Activated T-helper 17 cell treated with anti-CD3 and anti-CD28 coated beads, Interleukin-2, amount 50 U/mL, for 72 hours (primary cell): ENCODE measurements around the gene EDRF1. TPM values are rescaled to one million over a fixed set of nuclear protein-coding genes. Genes with fewer than 3 reads are reported as not detected.

Source experiments
- ATAC-seq: fragments of 150-1000 bp; cut with Tn5 transposase; replicated peaks from 2 replicates; pipeline ENCODE4 v1.10.0; 2021; ENCODE audit warnings: mild to moderate bottlenecking, moderate library complexity
- H3K27ac Mint-ChIP-seq: one replicate; pipeline ENCODE4 v1.8.0; 2022; ENCODE audit warnings: mixed read lengths
- H3K27me3 Mint-ChIP-seq: one replicate; pipeline ENCODE4 v1.8.0; 2022; ENCODE audit warnings: mixed read lengths
- H3K36me3 Mint-ChIP-seq: one replicate; pipeline ENCODE4 v1.8.0; 2022; ENCODE audit warnings: low read depth, mild to moderate bottlenecking, mixed read lengths
- H3K4me1 Mint-ChIP-seq: one replicate; pipeline ENCODE4 v1.8.0; 2022; ENCODE audit warnings: mixed read lengths
- H3K4me3 Mint-ChIP-seq: one replicate; pipeline ENCODE4 v1.8.0; 2022; ENCODE audit warnings: mild to moderate bottlenecking, mixed read lengths
- H3K9me3 Mint-ChIP-seq: one replicate; pipeline ENCODE4 v1.8.0; 2022; ENCODE audit warnings: mixed read lengths
- total RNA-seq, 2 donors: library from RNA; stranded (reverse); gene quantifications; one replicate each; pipeline ENCODE4 v1.2.3, GENCODE V29; 2022

EDRF1 gene
- 10 to 100 TPM; 35.9 to 38.0 TPM for total RNA-seq

GRCh38 chr10:125719173-125720001, at the start of gene EDRF1:
EDRF1 (plus strand) TSS chr10:125719709; CDS start chr10:125719808, 99 bp downstream.
- Mint-ChIP-seq H3K4me1 (peaks cover 5% of the 10 kb centered on the region), H3K27me3 (no peaks in the 10 kb centered on the region), H3K36me3 (peaks cover 52% of the 10 kb centered on the region), H3K9me3 (no peaks in the 10 kb centered on the region), H3K4me3 (peak within 1 kb of the TSS; percentile 95), H3K27ac (peak within 1 kb of the TSS; percentile 96)
- peak; percentile 97 for ATAC-seq

- Mint-ChIP-seq H3K27me3 (peaks cover 34% of the 10 kb centered on the region), H3K4me1 (no peaks in the 10 kb centered on the region), H3K9me3 (peaks cover 21% of the 10 kb centered on the region), H3K27ac (no peak overlapping the region), H3K36me3 (no peaks in the 10 kb centered on the region), H3K4me3 (no peak overlapping the region)
- no peak for ATAC-seq
These were observed 46.6 kb upstream of the EDRF1 start for GRCh38 chr10:125672884-125673283.

GRCh38 chr10:125679436-125679835, 40.1 kb upstream of the EDRF1 start:
- Mint-ChIP-seq H3K9me3 (peaks cover 12% of the 10 kb centered on the region), H3K27me3 (peaks cover 39% of the 10 kb centered on the region), H3K4me1 (no peaks in the 10 kb centered on the region), H3K4me3 (no peak overlapping the region), H3K27ac (no peak overlapping the region), H3K36me3 (no peaks in the 10 kb centered on the region)
- ATAC-seq = no peak

- H3K36me3 Mint-ChIP-seq = no peaks in the 10 kb centered on the region
- H3K4me1 Mint-ChIP-seq = no peaks in the 10 kb centered on the region
- H3K4me3 Mint-ChIP-seq = no peak within 1 kb of the TSS
- no peak within 1 kb of the TSS for H3K27ac Mint-ChIP-seq
- no peak for ATAC-seq
- H3K27me3 Mint-ChIP-seq = peaks cover 26% of the 10 kb centered on the region
- H3K9me3 Mint-ChIP-seq = peaks cover 3% of the 10 kb centered on the region
These were observed 36.4 kb upstream of the EDRF1 start, which contains the start of gene TEX36 for GRCh38 chr10:125683063-125683462. TEX36 (minus strand) TSS chr10:125683163; CDS start chr10:125682989, 174 bp downstream.

GRCh38 chr10:125683821-125684220, 35.7 kb upstream of the EDRF1 start:
- Mint-ChIP-seq H3K9me3 (no peaks in the 10 kb centered on the region), H3K27me3 (peaks cover 27% of the 10 kb centered on the region), H3K36me3 (no peaks in the 10 kb centered on the region), H3K4me3 (no peak overlapping the region), H3K4me1 (no peaks in the 10 kb centered on the region), H3K27ac (no peak overlapping the region)
- no peak for ATAC-seq

GRCh38 chr10:125684581-125684980, 34.9 kb upstream of the EDRF1 start:
- Mint-ChIP-seq H3K36me3 (no peaks in the 10 kb centered on the region), H3K4me1 (no peaks in the 10 kb centered on the region), H3K27me3 (peaks cover 27% of the 10 kb centered on the region), H3K4me3 (no peak overlapping the region), H3K27ac (no peak overlapping the region), H3K9me3 (no peaks in the 10 kb centered on the region)
- no peak for ATAC-seq

GRCh38 chr10:125687507-125688185, 31.9 kb upstream of the EDRF1 start:
- Mint-ChIP-seq H3K27me3 (peaks cover 16% of the 10 kb centered on the region), H3K9me3 (no peaks in the 10 kb centered on the region), H3K4me3 (no peak overlapping the region), H3K4me1 (no peaks in the 10 kb centered on the region), H3K36me3 (no peaks in the 10 kb centered on the region), H3K27ac (no peak overlapping the region)
- no peak for ATAC-seq

- Mint-ChIP-seq H3K27ac (no peak overlapping the region), H3K36me3 (no peaks in the 10 kb centered on the region), H3K9me3 (no peaks in the 10 kb centered on the region), H3K4me3 (no peak overlapping the region), H3K4me1 (no peaks in the 10 kb centered on the region), H3K27me3 (peaks cover 9% of the 10 kb centered on the region)
- no peak for ATAC-seq
These were observed 29.4 kb upstream of the EDRF1 start for GRCh38 chr10:125689955-125690569.

- H3K27ac Mint-ChIP-seq = no peak overlapping the region
- no peaks in the 10 kb centered on the region for H3K36me3 Mint-ChIP-seq
- H3K4me3 Mint-ChIP-seq = no peak overlapping the region
- no peaks in the 10 kb centered on the region for H3K4me1 Mint-ChIP-seq
- no peak for ATAC-seq
- no peaks in the 10 kb centered on the region for H3K9me3 Mint-ChIP-seq
- peaks cover 10% of the 10 kb centered on the region for H3K27me3 Mint-ChIP-seq
These were observed 28.1 kb upstream of the EDRF1 start for GRCh38 chr10:125691160-125691981.

- Mint-ChIP-seq H3K36me3 (no peaks in the 10 kb centered on the region), H3K4me3 (no peak overlapping the region), H3K9me3 (no peaks in the 10 kb centered on the region), H3K4me1 (no peaks in the 10 kb centered on the region), H3K27me3 (peaks cover 11% of the 10 kb centered on the region), H3K27ac (no peak overlapping the region)
- no peak for ATAC-seq
These were observed 27.3 kb upstream of the EDRF1 start for GRCh38 chr10:125692196-125692595.

GRCh38 chr10:125692601-125693523, 26.6 kb upstream of the EDRF1 start:
- no peak overlapping the region for H3K27ac Mint-ChIP-seq
- no peaks in the 10 kb centered on the region for H3K36me3 Mint-ChIP-seq
- H3K9me3 Mint-ChIP-seq = no peaks in the 10 kb centered on the region
- peaks cover 11% of the 10 kb centered on the region for H3K27me3 Mint-ChIP-seq
- ATAC-seq = no peak
- H3K4me3 Mint-ChIP-seq = no peak overlapping the region
- no peaks in the 10 kb centered on the region for H3K4me1 Mint-ChIP-seq

GRCh38 chr10:125693524-125693847, 26.0 kb upstream of the EDRF1 start:
- H3K27ac Mint-ChIP-seq = no peak overlapping the region

GRCh38 chr10:125694883-125695282, 24.6 kb upstream of the EDRF1 start:
- no peak overlapping the region for H3K27ac Mint-ChIP-seq
- no peak for ATAC-seq
- H3K4me1 Mint-ChIP-seq = no peaks in the 10 kb centered on the region
- H3K9me3 Mint-ChIP-seq = no peaks in the 10 kb centered on the region
- H3K27me3 Mint-ChIP-seq = peaks cover 4% of the 10 kb centered on the region
- H3K4me3 Mint-ChIP-seq = no peak overlapping the region
- H3K36me3 Mint-ChIP-seq = no peaks in the 10 kb centered on the region

More at GRCh38 chr10:125693524-125693847, 26.0 kb upstream of the EDRF1 start:
- H3K4me1 Mint-ChIP-seq = no peaks in the 10 kb centered on the region
- no peak overlapping the region for H3K4me3 Mint-ChIP-seq
- H3K36me3 Mint-ChIP-seq = no peaks in the 10 kb centered on the region
- no peak for ATAC-seq
- H3K27me3 Mint-ChIP-seq = peaks cover 11% of the 10 kb centered on the region
- no peaks in the 10 kb centered on the region for H3K9me3 Mint-ChIP-seq
